Naive thymus-derived CD4-positive, alpha-beta T cell (primary cell): ENCODE results near the gene BCL2L14. TPM values are rescaled to one million over a fixed set of nuclear protein-coding genes. Genes with fewer than 3 reads are reported as not detected.

ENCODE experiments used
- ATAC-seq: fragments of 150-1000 bp; cut with Tn5 transposase; 2 replicates; pipeline ENCODE4 v1.10.0; 2021; ENCODE audit warnings: mild to moderate bottlenecking, moderate library complexity
- CTCF ChIA-PET: fragments of 350-600 bp; sonication (Branson Sonifier 250); formaldehyde crosslinking; loops from one replicate; lab custom pipeline; 2021; ENCODE audit warnings: antibody characterized with exemption; lab: Charles Lee
- POLR2A ChIA-PET: fragments of 350-600 bp; sonication (Branson Sonifier 250); formaldehyde crosslinking; loops from one replicate; lab custom pipeline; 2021; ENCODE audit warnings: antibody characterized with exemption, inconsistent platforms; lab: Charles Lee
- DNase-seq, 9 donors: peaks; one replicate each; pipeline versions ENCODE4 v3.0.0 to v3.0.0-alpha.2; 2020 to 2022; ENCODE audit warnings: mixed read lengths in 1 of 9
- H3K27ac ChIP-seq: one replicate; pipeline ENCODE4 v1.7.0; 2013; ENCODE audit warnings: mild to moderate bottlenecking, low read depth, low read length, moderate library complexity
- H3K27me3 ChIP-seq, 2 donors: one replicate each; pipeline ENCODE4 v1.7.0; 2013; ENCODE audit warnings: low read length in 2 of 2, mild to moderate bottlenecking in 2 of 2, moderate library complexity in 2 of 2; ENCODE audit not compliant: control insufficient read depth in 2 of 2, insufficient read depth in 2 of 2
- H3K36me3 ChIP-seq, 3 experiments: 1 replicate in 2 of 3; 2 replicates in 1 of 3; pipeline ENCODE4 v1.7.0; 2013; ENCODE audit warnings: low read length in 3 of 3, mild to moderate bottlenecking in 3 of 3, moderate library complexity in 1 of 3; ENCODE audit not compliant: insufficient read depth in 3 of 3, control insufficient read depth in 2 of 3
- H3K4me1 ChIP-seq, 2 donors: one replicate each; pipeline ENCODE4 v1.7.0; 2013; ENCODE audit warnings: low read length in 2 of 2, mild to moderate bottlenecking in 2 of 2, moderate library complexity in 1 of 2; ENCODE audit not compliant: control insufficient read depth in 2 of 2, insufficient read depth in 2 of 2
- H3K4me3 ChIP-seq: 2 replicates; pipeline ENCODE4 v1.7.0; 2013; ENCODE audit warnings: mild to moderate bottlenecking, low read length
- H3K9me3 ChIP-seq, 3 experiments: 1 replicate in 2 of 3; 2 replicates in 1 of 3; pipeline ENCODE4 v1.7.0; 2013; ENCODE audit warnings: low read length in 3 of 3; ENCODE audit not compliant: control insufficient read depth in 2 of 3
- H3K27ac Mint-ChIP-seq, 9 donors: one replicate each; pipeline ENCODE4 v1.8.0; 2020 to 2022; ENCODE audit warnings: mixed read lengths in 9 of 9, mild to moderate bottlenecking in 8 of 9, moderate library complexity in 5 of 9, inconsistent platforms in 2 of 9
- H3K27me3 Mint-ChIP-seq, 5 donors: one replicate each; pipeline ENCODE4 v1.8.0; 2021 to 2022; ENCODE audit warnings: mixed read lengths in 5 of 5, mild to moderate bottlenecking in 1 of 5
- H3K36me3 Mint-ChIP-seq, 5 donors: one replicate each; pipeline ENCODE4 v1.8.0; 2020 to 2022; ENCODE audit warnings: mixed read lengths in 5 of 5, mild to moderate bottlenecking in 3 of 5, inconsistent platforms in 1 of 5
- H3K4me1 Mint-ChIP-seq, 7 donors: one replicate each; pipeline ENCODE4 v1.8.0; 2020 to 2022; ENCODE audit warnings: mixed read lengths in 7 of 7, mild to moderate bottlenecking in 3 of 7, inconsistent platforms in 1 of 7
- H3K4me3 Mint-ChIP-seq, 10 donors: one replicate each; pipeline ENCODE4 v1.8.0; 2020 to 2022; ENCODE audit warnings: mild to moderate bottlenecking in 10 of 10, mixed read lengths in 10 of 10, moderate library complexity in 6 of 10, inconsistent platforms in 2 of 10
- H3K9me3 Mint-ChIP-seq, 11 donors: one replicate each; pipeline ENCODE4 v1.8.0; 2020 to 2022; ENCODE audit warnings: mixed read lengths in 11 of 11, mild to moderate bottlenecking in 4 of 11, inconsistent platforms in 1 of 11, moderate library complexity in 1 of 11
- intact Hi-C, 2 donors: fragments of 100-400 bp; cut with micrococcal nuclease; formaldehyde crosslinking; loops; one replicate each; pipeline ENCODE4 v1.15.1; 2023
- polyA plus RNA-seq, 2 donors: library from polyadenylated mRNA; unstranded; fragments of 300-500 nt; fragmentation: Illumina TruSeq; gene quantifications; one replicate each; pipeline ENCODE4 v1.2.3, GENCODE V29; 2021
- total RNA-seq, 6 experiments: library from RNA in 5 of 6; stranded (reverse) in 5 of 6; gene quantifications; 1 replicate in 5 of 6; 2 replicates in 1 of 6; pipeline ENCODE4 v1.2.3 and lab custom pipeline; 2021 to 2026

BCL2L14 gene
- total and polyA plus RNA-seq, 7 experiments from 2014 or later: 0.92 to 7.6 (median 1.4) TPM; not detected in 2

DNA sequence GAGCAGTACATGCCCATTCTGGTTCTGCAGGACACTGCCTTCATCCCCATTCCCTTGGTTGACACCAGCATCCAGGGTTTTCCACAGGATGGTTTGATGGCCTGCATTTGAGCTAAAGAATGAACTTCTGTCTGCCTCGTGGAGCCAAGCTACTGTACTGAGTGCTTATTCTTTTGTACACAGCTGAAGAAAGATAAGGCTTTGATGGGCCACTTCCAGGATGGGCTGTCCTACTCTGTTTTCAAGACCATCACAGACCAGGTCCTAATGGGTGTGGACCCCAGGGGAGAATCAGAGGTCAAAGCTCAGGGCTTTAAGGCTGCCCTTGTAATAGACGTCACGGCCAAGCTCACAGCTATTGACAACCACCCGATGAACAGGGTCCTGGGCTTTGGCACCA is 23.7 kb downstream of the BCL2L14 start:
- Histone ChIP-seq H3K36me3 (no peaks in the 10 kb centered on the region), H3K4me3 (no peak overlapping the region), H3K4me1 (no peaks in the 10 kb centered on the region), H3K27me3 (no peaks in the 10 kb centered on the region), H3K27ac (no peak overlapping the region), H3K9me3 (no peaks in the 10 kb centered on the region)
- Mint-ChIP-seq H3K36me3 (peaks cover 0 to 14% (median 0%) of the 10 kb centered on the region in 5 donors), H3K4me3 (no peak overlapping the region), H3K9me3 (peaks cover 0 to 2% (median 0%) of the 10 kb centered on the region in 11 donors), H3K4me1 (peaks cover 0 to 2% (median 0%) of the 10 kb centered on the region in 7 donors), H3K27ac (no peak overlapping the region), H3K27me3 (peaks cover 0 to 7% (median 0%) of the 10 kb centered on the region in 5 donors)
- POLR2A ChIA-PET: no interaction called here
- CTCF ChIA-PET: interaction anchor here (0.6 kb wide), 1 partner anchor 513 kb away, joined by 3 read pairs; no protein-coding TSS in a partner anchor
- intact Hi-C loops: no loop called here
- DNase-seq: no peak
- ATAC-seq: no peak

- Mint-ChIP-seq H3K4me1 (peaks cover 0 to 2% (median 0%) of the 10 kb centered on the region in 7 donors), H3K27ac (no peak overlapping the region), H3K4me3 (no peak overlapping the region), H3K27me3 (peaks cover 0 to 7% (median 0%) of the 10 kb centered on the region in 5 donors), H3K9me3 (peaks cover 0 to 2% (median 0%) of the 10 kb centered on the region in 11 donors), H3K36me3 (peaks cover 0 to 14% (median 0%) of the 10 kb centered on the region in 5 donors)
- POLR2A ChIA-PET: no interaction called here
- no peak for DNase-seq
- Histone ChIP-seq H3K9me3 (no peaks in the 10 kb centered on the region), H3K27me3 (no peaks in the 10 kb centered on the region), H3K4me1 (no peaks in the 10 kb centered on the region), H3K36me3 (no peaks in the 10 kb centered on the region), H3K27ac (no peak overlapping the region), H3K4me3 (no peak overlapping the region)
- CTCF ChIA-PET: interaction anchor here (0.6 kb wide), 1 partner anchor 514 kb away, joined by 3 read pairs; no protein-coding TSS in a partner anchor
- intact Hi-C loops: no loop called here
- no peak for ATAC-seq
Measured at GRCh38 chr12:12095021-12095420, 24.3 kb downstream of the BCL2L14 start.

DNA sequence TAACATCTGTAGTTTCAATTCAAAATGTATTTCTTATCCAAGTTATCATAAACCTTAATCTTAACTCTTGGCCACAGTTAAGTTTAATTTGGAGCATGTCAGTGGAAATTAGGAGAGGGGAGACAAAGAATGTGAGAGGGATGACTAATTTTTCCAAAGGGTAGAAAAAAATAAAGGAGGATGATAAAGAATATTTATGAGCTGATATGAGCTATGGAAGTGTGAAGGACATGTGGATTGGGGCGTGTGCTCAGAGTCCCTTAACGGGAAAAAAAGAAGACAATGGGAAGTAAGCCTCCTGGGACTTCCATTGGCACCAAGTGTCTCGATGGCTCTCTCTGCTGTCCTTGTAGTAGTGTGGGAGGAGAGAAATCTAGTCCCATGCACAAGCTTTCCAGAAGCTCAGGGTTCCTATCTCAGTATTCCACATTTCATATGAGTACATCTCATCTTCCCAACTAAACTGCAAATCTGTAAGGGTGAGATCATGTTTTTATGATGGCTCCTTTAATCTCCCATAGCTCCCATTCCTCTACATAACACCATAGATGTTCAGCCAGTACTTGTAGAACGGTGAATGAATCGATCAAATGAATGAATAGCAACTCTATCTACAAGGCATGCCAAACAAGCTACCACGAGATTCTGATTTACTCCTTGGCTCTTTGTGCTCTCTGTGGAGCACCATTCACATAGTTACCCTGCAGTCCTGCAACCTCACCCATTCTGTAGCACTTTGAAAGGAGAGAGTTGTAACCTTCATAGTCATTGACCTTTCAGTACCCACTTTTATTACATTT is 27.4 kb downstream of the BCL2L14 start:
- ATAC-seq (no peak), DNase-seq (no peak)
- Histone ChIP-seq H3K27me3 (no peaks in the 10 kb centered on the region), H3K27ac (no peak overlapping the region), H3K9me3 (no peaks in the 10 kb centered on the region), H3K4me3 (no peak overlapping the region), H3K36me3 (no peaks in the 10 kb centered on the region), H3K4me1 (no peaks in the 10 kb centered on the region)
- Mint-ChIP-seq H3K4me1 (peaks cover 0 to 2% (median 0%) of the 10 kb centered on the region in 7 donors), H3K36me3 (peaks cover 0 to 27% (median 6%) of the 10 kb centered on the region in 5 donors), H3K27me3 (peaks cover 0 to 4% (median 0%) of the 10 kb centered on the region in 5 donors), H3K9me3 (peaks cover 0 to 6% (median 0%) of the 10 kb centered on the region in 11 donors), H3K27ac (no peak overlapping the region), H3K4me3 (no peak overlapping the region)
- POLR2A ChIA-PET: no interaction called here
- CTCF ChIA-PET: no interaction called here
- intact Hi-C loops: no loop called here

- Histone ChIP-seq H3K27ac (no peak overlapping the region), H3K36me3 (no peaks in the 10 kb centered on the region), H3K9me3 (no peaks in the 10 kb centered on the region), H3K4me3 (no peak overlapping the region), H3K4me1 (no peaks in the 10 kb centered on the region), H3K27me3 (no peaks in the 10 kb centered on the region)
- Mint-ChIP-seq H3K27ac (no peak overlapping the region), H3K27me3 (peaks cover 0 to 4% (median 0%) of the 10 kb centered on the region in 5 donors), H3K36me3 (peaks cover 5 to 30% (median 9%) of the 10 kb centered on the region in 5 donors), H3K4me1 (peaks cover 0 to 2% (median 0%) of the 10 kb centered on the region in 7 donors), H3K4me3 (no peak overlapping the region), H3K9me3 (peaks cover 0 to 9% (median 2%) of the 10 kb centered on the region in 11 donors)
- ChIA-PET CTCF (no interaction called here), POLR2A (no interaction called here)
- ATAC-seq (no peak), DNase-seq (no peak)
- intact Hi-C loops: no loop called here
Measured at GRCh38 chr12:12098691-12099015, 27.9 kb downstream of the BCL2L14 start.

- intact Hi-C loops: no loop called here
- H3K27ac Mint-ChIP-seq: no peak overlapping the region
- H3K4me3 ChIP-seq: no peak overlapping the region
- H3K27me3 Mint-ChIP-seq: peaks cover 0 to 4% (median 0%) of the 10 kb centered on the region in 5 donors
- no peak overlapping the region for H3K4me3 Mint-ChIP-seq
- DNase-seq (no peak), ATAC-seq (no peak)
- no peak overlapping the region for H3K27ac ChIP-seq
- no peaks in the 10 kb centered on the region for H3K9me3 ChIP-seq
- ChIA-PET CTCF (interaction anchor here (0.6 kb wide), 1 partner anchor 1366 kb away, joined by 4 read pairs; no protein-coding TSS in a partner anchor), POLR2A (no interaction called here)
- H3K36me3 ChIP-seq: no peaks in the 10 kb centered on the region
- H3K4me1 ChIP-seq: no peaks in the 10 kb centered on the region
- H3K4me1 Mint-ChIP-seq: peaks cover 0 to 2% (median 0%) of the 10 kb centered on the region in 7 donors
- peaks cover 5 to 30% (median 9%) of the 10 kb centered on the region in 5 donors for H3K36me3 Mint-ChIP-seq
- H3K27me3 ChIP-seq: no peaks in the 10 kb centered on the region
- peaks cover 0 to 10% (median 3%) of the 10 kb centered on the region in 11 donors for H3K9me3 Mint-ChIP-seq
Measured at GRCh38 chr12:12099102-12099501, 28.4 kb downstream of the BCL2L14 start.

DNA sequence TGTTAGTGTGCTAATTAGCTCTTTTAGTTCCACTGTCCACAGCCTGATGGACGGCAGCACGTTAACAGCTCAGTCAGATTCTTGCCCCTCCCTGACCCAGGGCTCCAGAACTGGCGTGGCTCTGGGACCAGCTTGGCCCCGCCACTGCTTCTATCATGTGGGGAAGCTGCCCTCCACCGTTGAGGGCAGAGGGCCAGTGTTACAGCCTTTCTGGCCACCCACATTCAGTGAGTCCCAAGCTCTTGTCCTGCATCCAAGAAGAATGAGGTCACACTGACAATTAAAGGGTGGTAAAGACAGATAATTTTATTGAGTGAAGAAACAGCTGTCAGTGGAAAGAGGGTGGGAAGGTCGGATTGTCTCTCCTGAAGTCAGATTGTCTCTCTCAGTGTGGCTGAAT is 36.9 kb downstream of the BCL2L14 start:
- Mint-ChIP-seq H3K36me3 (peaks cover 4 to 32% (median 18%) of the 10 kb centered on the region in 5 donors), H3K9me3 (peaks cover 11 to 69% (median 15%) of the 10 kb centered on the region in 11 donors), H3K27ac (no peak overlapping the region), H3K4me1 (no peaks in the 10 kb centered on the region), H3K27me3 (peaks cover 0 to 2% (median 0%) of the 10 kb centered on the region in 5 donors), H3K4me3 (no peak overlapping the region)
- Histone ChIP-seq H3K27me3 (no peaks in the 10 kb centered on the region), H3K4me1 (no peaks in the 10 kb centered on the region), H3K36me3 (no peaks in the 10 kb centered on the region), H3K9me3 (peaks cover 0 to 23% (median 6%) of the 10 kb centered on the region in 3 experiments), H3K4me3 (no peak overlapping the region), H3K27ac (no peak overlapping the region)
- intact Hi-C loops: no loop called here
- ChIA-PET CTCF (no interaction called here), POLR2A (no interaction called here)
- DNase-seq (no peak), ATAC-seq (no peak)
